Measurements from ENCODE around the gene RBM6.

DNA sequence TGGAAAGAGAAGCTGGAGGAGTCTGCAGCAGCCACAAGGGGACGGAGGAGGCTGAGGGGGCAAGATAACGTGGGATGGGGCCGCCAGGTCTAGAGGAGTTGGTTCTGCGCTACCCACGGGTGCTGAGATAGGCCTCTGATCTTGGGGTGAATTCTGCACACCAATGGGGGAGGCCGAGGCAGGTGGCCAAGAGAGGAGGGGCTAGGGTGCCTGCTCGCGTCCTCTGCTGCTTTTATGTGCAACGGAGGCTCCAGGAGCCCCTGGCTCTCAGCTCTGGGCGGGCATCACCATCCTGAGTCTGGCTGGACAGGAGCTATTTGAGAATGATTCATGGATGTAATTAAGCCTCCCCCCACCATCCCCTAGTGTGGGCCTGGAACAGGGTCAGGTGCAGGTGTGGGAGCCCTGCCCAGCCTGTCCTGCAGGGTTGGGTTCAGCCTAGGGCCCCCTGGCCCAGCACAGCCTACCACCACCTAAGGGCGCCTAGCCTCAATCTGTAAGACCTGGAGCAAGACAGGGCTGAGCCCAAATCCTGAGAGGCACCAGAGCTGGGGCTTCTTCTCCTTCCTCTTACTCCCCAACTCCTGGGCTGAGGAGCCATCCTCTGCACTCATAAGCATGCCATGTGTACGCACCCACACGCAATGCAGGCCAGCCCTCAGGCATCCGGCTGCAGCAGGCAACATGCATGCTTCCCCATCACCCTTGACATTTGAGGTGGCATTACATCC, 182.9 kb downstream of the RBM6 start:
- TF ChIP-seq, protein P1, sequence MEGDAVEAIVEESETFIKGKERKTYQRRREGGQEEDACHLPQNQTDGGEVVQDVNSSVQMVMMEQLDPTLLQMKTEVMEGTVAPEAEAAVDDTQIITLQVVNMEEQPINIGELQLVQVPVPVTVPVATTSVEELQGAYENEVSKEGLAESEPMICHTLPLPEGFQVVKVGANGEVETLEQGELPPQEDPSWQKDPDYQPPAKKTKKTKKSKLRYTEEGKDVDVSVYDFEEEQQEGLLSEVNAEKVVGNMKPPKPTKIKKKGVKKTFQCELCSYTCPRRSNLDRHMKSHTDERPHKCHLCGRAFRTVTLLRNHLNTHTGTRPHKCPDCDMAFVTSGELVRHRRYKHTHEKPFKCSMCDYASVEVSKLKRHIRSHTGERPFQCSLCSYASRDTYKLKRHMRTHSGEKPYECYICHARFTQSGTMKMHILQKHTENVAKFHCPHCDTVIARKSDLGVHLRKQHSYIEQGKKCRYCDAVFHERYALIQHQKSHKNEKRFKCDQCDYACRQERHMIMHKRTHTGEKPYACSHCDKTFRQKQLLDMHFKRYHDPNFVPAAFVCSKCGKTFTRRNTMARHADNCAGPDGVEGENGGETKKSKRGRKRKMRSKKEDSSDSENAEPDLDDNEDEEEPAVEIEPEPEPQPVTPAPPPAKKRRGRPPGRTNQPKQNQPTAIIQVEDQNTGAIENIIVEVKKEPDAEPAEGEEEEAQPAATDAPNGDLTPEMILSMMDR (IDR thresholded peaks at IDR 0.05): no peak
- TF ChIP-seq POLR2A (IDR thresholded peaks at IDR 0.05): no peak

Data from heart left ventricle (tissue), 13 donors.